GM12801 (cell line): ENCODE measurements around the gene SLC35F2.
A peak's percentile ranks its signal among the peaks of the same experiment; 100 is the strongest.

Source experiments
- CTCF ChIP-seq: IDR thresholded peaks from one replicate; pipeline ENCODE4 v1.5.1; 2011; ENCODE audit warnings: control low read depth; ENCODE audit not compliant: insufficient read length; ENCODE audit errors: extremely low read depth

SLC35F2 gene

DNA sequence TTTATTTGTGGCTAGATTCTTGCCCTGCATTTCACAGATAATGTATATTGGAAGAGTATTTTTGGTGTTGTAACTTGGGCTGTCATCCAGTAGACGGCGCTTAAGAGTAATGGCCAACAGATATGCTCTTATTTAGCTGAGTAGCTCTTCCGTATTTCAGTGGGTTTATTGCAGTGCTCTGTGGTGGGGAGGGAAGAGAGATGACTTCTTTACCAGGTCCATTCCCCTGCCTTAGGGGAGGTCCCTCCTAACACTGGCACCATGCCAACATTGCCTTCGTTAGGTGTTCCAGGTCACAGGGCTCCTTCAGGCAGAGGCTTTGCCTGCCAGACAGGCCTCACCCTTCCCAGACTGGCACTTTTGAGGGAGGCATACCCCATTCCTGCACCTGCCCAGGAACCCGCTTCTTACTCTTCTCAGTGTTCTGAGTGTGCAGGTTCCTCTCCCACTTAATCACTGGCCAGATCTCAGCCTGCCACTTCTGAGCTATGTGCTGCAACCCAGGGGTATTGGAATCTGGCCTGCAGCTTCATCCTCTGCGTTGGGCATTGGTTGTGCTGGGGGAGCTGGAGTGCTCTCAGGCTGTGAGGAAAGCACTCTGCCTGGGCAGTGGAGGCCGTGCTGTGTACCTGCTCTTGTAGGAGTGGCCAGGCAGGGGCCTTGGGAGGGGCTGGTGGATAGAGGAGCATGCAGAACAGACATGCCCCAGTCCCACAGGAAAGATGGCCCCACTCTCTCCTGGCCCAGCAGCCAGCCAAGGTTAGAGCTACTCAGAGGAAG is 117.4 kb downstream of the SLC35F2 start:
- peak; percentile 92 for TF ChIP-seq CTCF
